Uterus (tissue), 4 donors: Measurements from ENCODE around the gene ZDHHC14. TPM values are rescaled to one million over a fixed set of nuclear protein-coding genes. Genes with fewer than 3 reads are reported as not detected.
A peak's percentile ranks its signal among the peaks of the same experiment; 100 is the strongest.
"Not testable (repeated sequence)": the region's sequence is repeated elsewhere in the genome, so short reads cannot be mapped to it uniquely, and the experiment has no call there.

Experiments
- DNase-seq, 2 donors: peaks; one replicate each; pipeline ENCODE4 v3.0.0-alpha.2; 2019 to 2020
- H3K27ac ChIP-seq, 2 donors: fragments of 200-600 bp; sonication (generic); 1 replicate in 1 of 2; 2 replicates in 1 of 2; pipeline ENCODE4 v1.5.1; 2016 to 2018
- H3K27me3 ChIP-seq, 2 donors: fragments of 200-600 bp; sonication (generic); one replicate each; pipeline ENCODE4 v1.5.1; 2018 to 2019; ENCODE audit warnings: control low read depth in 1 of 2
- H3K36me3 ChIP-seq, 2 donors: fragments of 200-600 bp; sonication (generic); one replicate each; pipeline ENCODE4 v1.5.1; 2019; ENCODE audit warnings: control low read depth in 1 of 2
- H3K4me1 ChIP-seq, 2 donors: fragments of 200-600 bp; sonication (generic); one replicate each; pipeline ENCODE4 v1.5.1; 2018 to 2019; ENCODE audit warnings: control low read depth in 1 of 2
- H3K4me3 ChIP-seq, 2 donors: fragments of 200-600 bp; sonication (generic); 1 replicate in 1 of 2; 2 replicates in 1 of 2; pipeline ENCODE4 v1.5.1; 2018 to 2019; ENCODE audit warnings: mild to moderate bottlenecking in 1 of 2
- H3K9me3 ChIP-seq, 2 donors: fragments of 200-600 bp; sonication (generic); one replicate each; pipeline ENCODE4 v1.5.1; 2019; ENCODE audit warnings: control low read depth in 1 of 2
- CTCF ChIP-seq, 4 experiments: fragments of 200-600 bp in 2 of 4; fragments of 450-650 bp in 2 of 4; sonication (generic) in 2 of 4; IDR thresholded peaks; one replicate each; pipeline ENCODE4 v1.5.1; 2016 to 2019; ENCODE audit warnings: antibody characterized with exemption in 4 of 4, mild to moderate bottlenecking in 2 of 4, moderate library complexity in 1 of 4
- POLR2A ChIP-seq, 2 donors: fragments of 450-650 bp; IDR thresholded peaks; one replicate each; pipeline ENCODE4 v1.6.1; 2016; ENCODE audit warnings: antibody characterized with exemption in 2 of 2, mild to moderate bottlenecking in 1 of 2, moderate library complexity in 1 of 2
- intact Hi-C: fragments of 100-400 bp; cut with DNase I; formaldehyde crosslinking; loops from one replicate; pipeline ENCODE4 v1.15.1; 2023; ENCODE audit warnings: low total_unique reads
- total RNA-seq, 4 donors: library from RNA; depleted of rRNA in 3 of 4; stranded (reverse); fragments of >200 nt in 3 of 4; gene quantifications; one replicate each; pipeline versions ENCODE4 v1.1.0 to v1.2.4, GENCODE V29; 2014 to 2023
- donor health status: DM: yes; HTN: yes; CAD: no.

ZDHHC14 gene
- 10 to 100 TPM in 3 of 4 donors, 1 to 10 TPM in 1; 5.6 to 28.3 (median 12.9) TPM for total RNA-seq

GRCh38 chr6:157380779-157381561, at the start of gene ZDHHC14:
Gene ZDHHC14, plus strand, starts transcription at chr6:157381190.
- Histone ChIP-seq H3K27ac (peak within 1 kb of the TSS; percentile 95 to 96), H3K36me3 (no peaks in the 10 kb centered on the region), H3K4me3 (peak within 1 kb of the TSS; percentile 88 to 97), H3K9me3 (no peaks in the 10 kb centered on the region), H3K27me3 (no peaks in the 10 kb centered on the region), H3K4me1 (peaks cover 0 to 8% of the 10 kb centered on the region in 2 donors)
- peak; percentile 88 to 89 for DNase-seq
- no peak for TF ChIP-seq CTCF (IDR thresholded peaks at IDR 0.05)
- TF ChIP-seq POLR2A (IDR thresholded peaks at IDR 0.05), result peak; percentile 79 to 91
- intact Hi-C loops, result loop anchor here (10.0 kb wide), 1 partner anchor 56 kb away; the partner anchor contains the start of gene TMEM242

- no peaks in the 10 kb centered on the region for H3K9me3 ChIP-seq
- H3K27me3 ChIP-seq, result no peaks in the 10 kb centered on the region
- intact Hi-C loops, result no loop called here
- H3K4me1 ChIP-seq, result no peaks in the 10 kb centered on the region
- no peak for DNase-seq
- no peak overlapping the region for H3K27ac ChIP-seq
- TF ChIP-seq POLR2A (IDR thresholded peaks at IDR 0.05) (no peak), CTCF (IDR thresholded peaks at IDR 0.05) (no peak)
- no peak overlapping the region for H3K4me3 ChIP-seq
- H3K36me3 ChIP-seq, result no peaks in the 10 kb centered on the region
Observed at GRCh38 chr6:157332813-157333212, 48.2 kb upstream of the ZDHHC14 start.

GRCh38 chr6:157333537-157333936, 47.5 kb upstream of the ZDHHC14 start:
- TF ChIP-seq CTCF (IDR thresholded peaks at IDR 0.05) (no peak), POLR2A (IDR thresholded peaks at IDR 0.05) (no peak)
- no peaks in the 10 kb centered on the region for H3K27me3 ChIP-seq
- no peaks in the 10 kb centered on the region for H3K36me3 ChIP-seq
- H3K4me3 ChIP-seq, result no peak overlapping the region
- no peak for DNase-seq
- H3K4me1 ChIP-seq, result no peaks in the 10 kb centered on the region
- no peaks in the 10 kb centered on the region for H3K9me3 ChIP-seq
- intact Hi-C loops, result no loop called here
- H3K27ac ChIP-seq, result no peak overlapping the region

GRCh38 chr6:157333956-157334355, 47.0 kb upstream of the ZDHHC14 start:
- intact Hi-C loops, result no loop called here
- no peaks in the 10 kb centered on the region for H3K36me3 ChIP-seq
- H3K27ac ChIP-seq, result no peak overlapping the region
- no peak overlapping the region for H3K4me3 ChIP-seq
- no peaks in the 10 kb centered on the region for H3K27me3 ChIP-seq
- no peak for DNase-seq
- TF ChIP-seq CTCF (IDR thresholded peaks at IDR 0.05) (no peak), POLR2A (IDR thresholded peaks at IDR 0.05) (no peak)
- H3K9me3 ChIP-seq, result no peaks in the 10 kb centered on the region
- H3K4me1 ChIP-seq, result no peaks in the 10 kb centered on the region

GRCh38 chr6:157335829-157336228, 45.2 kb upstream of the ZDHHC14 start:
- Histone ChIP-seq H3K27me3 (no peaks in the 10 kb centered on the region), H3K27ac (no peak overlapping the region), H3K9me3 (no peaks in the 10 kb centered on the region), H3K4me3 (no peak overlapping the region), H3K36me3 (no peaks in the 10 kb centered on the region), H3K4me1 (no peaks in the 10 kb centered on the region)
- intact Hi-C loops, result no loop called here
- no peak for DNase-seq
- TF ChIP-seq CTCF (IDR thresholded peaks at IDR 0.05) (no peak), POLR2A (IDR thresholded peaks at IDR 0.05) (no peak)

- H3K4me1 ChIP-seq, DNase-seq, H3K27me3 ChIP-seq, H3K4me3 ChIP-seq, intact Hi-C loops, H3K36me3 ChIP-seq, H3K27ac ChIP-seq, H3K9me3 ChIP-seq: not testable (repeated sequence)
Observed at GRCh38 chr6:157337276-157337675, 43.7 kb upstream of the ZDHHC14 start.
